Epithelial cell of proximal tubule (primary cell): Measurements from ENCODE around the gene THEM5. TPM values are rescaled to one million over a fixed set of nuclear protein-coding genes. Genes with fewer than 3 reads are reported as not detected.

Experiments
- DNase-seq: peaks from one replicate; pipeline ENCODE4 v3.0.0-alpha.2; 2011; ENCODE audit warnings: low read depth
- H3K4me3 ChIP-seq: 2 replicates; pipeline ENCODE4 v1.5.1; 2011; ENCODE audit warnings: low read depth, mild to moderate bottlenecking, low read length
- CTCF ChIP-seq: conservative IDR thresholded peaks from 2 replicates; pipeline ENCODE4 v1.5.1; 2012; ENCODE audit warnings: low read depth, mild to moderate bottlenecking, low read length
- total RNA-seq: library from RNA; depleted of rRNA; stranded (reverse); fragments of >200 nt; gene quantifications from 2 replicates; pipeline ENCODE4 v1.2.3, GENCODE V29; 2015

Gene THEM5
- total RNA-seq, 1 donor from 2014 or later: not detected

- no peak overlapping the region for H3K4me3 ChIP-seq
- no peak for TF ChIP-seq CTCF
- DNase-seq: no peak
Measured at GRCh38 chr1:151864411-151864810, 10.9 kb upstream of the THEM5 start.

GRCh38 chr1:151862604-151863003 lies 9.1 kb upstream of the THEM5 start:
- no peak for DNase-seq
- no peak overlapping the region for H3K4me3 ChIP-seq
- TF ChIP-seq CTCF: no peak

GRCh38 chr1:151860504-151861187 lies 7.1 kb upstream of the THEM5 start:
- H3K4me3 ChIP-seq: no peak overlapping the region
- DNase-seq: no peak
- TF ChIP-seq CTCF: no peak

GRCh38 chr1:151859891-151860293 lies 6.4 kb upstream of the THEM5 start:
- no peak for TF ChIP-seq CTCF
- no peak for DNase-seq
- H3K4me3 ChIP-seq: no peak overlapping the region

GRCh38 chr1:151858886-151859665 lies 5.6 kb upstream of the THEM5 start:
- no peak for DNase-seq
- H3K4me3 ChIP-seq: no peak overlapping the region
- no peak for TF ChIP-seq CTCF

GRCh38 chr1:151858030-151858746 lies 4.7 kb upstream of the THEM5 start:
- TF ChIP-seq CTCF: no peak
- DNase-seq: no peak
- no peak overlapping the region for H3K4me3 ChIP-seq
